Hepatocyte (in vitro differentiated cells): ENCODE results near the gene GTF2E1. TPM values are rescaled to one million over a fixed set of nuclear protein-coding genes. Genes with fewer than 3 reads are reported as not detected.

ENCODE experiments used
- DNase-seq: peaks from one replicate; pipeline ENCODE4 v3.0.0-alpha.2; 2016; ENCODE audit warnings: low spot score
- H2AFZ ChIP-seq: fragments of 200-600 bp; sonication (generic); 2 replicates; pipeline ENCODE4 v1.6.0; 2016; ENCODE audit warnings: antibody characterized with exemption, mild to moderate bottlenecking
- H3K27ac ChIP-seq: fragments of 200-600 bp; sonication (generic); 2 replicates; pipeline ENCODE4 v1.5.1; 2016; ENCODE audit warnings: mild to moderate bottlenecking
- H3K27me3 ChIP-seq: fragments of 200-600 bp; sonication (generic); 2 replicates; pipeline ENCODE4 v1.6.1; 2016
- H3K36me3 ChIP-seq: fragments of 200-600 bp; sonication (generic); replicated peaks from 2 replicates; pipeline ENCODE4 v1.5.1; 2016; ENCODE audit warnings: low read depth; ENCODE audit not compliant: insufficient read depth
- H3K4me1 ChIP-seq: fragments of 200-600 bp; sonication (generic); 2 replicates; pipeline ENCODE4 v1.5.1; 2016; ENCODE audit warnings: mild to moderate bottlenecking, moderate library complexity; ENCODE audit not compliant: insufficient read depth
- H3K4me2 ChIP-seq: fragments of 200-600 bp; sonication (generic); 2 replicates; pipeline ENCODE4 v1.6.0; 2016
- H3K4me3 ChIP-seq: fragments of 200-600 bp; sonication (generic); 2 replicates; pipeline ENCODE4 v1.5.1; 2016; ENCODE audit warnings: mild to moderate bottlenecking
- H3K79me2 ChIP-seq: fragments of 200-600 bp; sonication (generic); 2 replicates; pipeline ENCODE4 v1.6.0; 2017; ENCODE audit warnings: mild to moderate bottlenecking
- H3K9me2 ChIP-seq: fragments of 200-600 bp; sonication (generic); replicated peaks from 2 replicates; pipeline ENCODE4 v1.6.0; 2017; ENCODE audit warnings: mild to moderate bottlenecking; ENCODE audit not compliant: insufficient read depth
- H3K9me3 ChIP-seq: fragments of 200-600 bp; sonication (generic); 2 replicates; pipeline ENCODE4 v1.5.1; 2016; ENCODE audit warnings: low read depth, mild to moderate bottlenecking
- H4K20me1 ChIP-seq: fragments of 200-600 bp; sonication (generic); 2 replicates; pipeline ENCODE4 v1.6.0; 2016; ENCODE audit warnings: mild to moderate bottlenecking; ENCODE audit not compliant: insufficient read depth, poor library complexity, severe bottlenecking
- EZH2 ChIP-seq: fragments of 200-600 bp; sonication (generic); IDR thresholded peaks from 2 replicates; pipeline ENCODE4 v1.6.1; 2016; ENCODE audit warnings: antibody characterized with exemption, mild to moderate bottlenecking, borderline replicate concordance
- EZH2phosphoT487 ChIP-seq: fragments of 200-600 bp; sonication (generic); IDR thresholded peaks from one replicate; pipeline ENCODE4 v1.6.1; 2018; ENCODE audit warnings: antibody characterized with exemption, mild to moderate bottlenecking, low read depth, moderate library complexity; ENCODE audit not compliant: unreplicated experiment, severe bottlenecking
- WGBS: methylation state at CpG from one replicate; pipeline ENCODE4 v1.1.6; 2016; ENCODE audit warnings: low lambda C conversion rate; ENCODE audit errors: missing lambda C conversion rate; 5-methylcytosine and 5-hydroxymethylcytosine counted together
- polyA plus RNA-seq: library from polyadenylated mRNA; unstranded; fragments of >200 nt; fragmentation: Nextera tagmentation; extraction: Ambion mirVana; gene quantifications from 2 replicates; pipeline ENCODE4 v1.2.1, GENCODE V29; 2016
- small RNA-seq: library from RNA; depleted of rRNA; stranded (forward); fragments of <200 nt; gene quantifications from one replicate; pipeline ENCODE3, GENCODE V24; 2014
- total RNA-seq: library from RNA; depleted of rRNA; stranded (reverse); fragments of >200 nt; gene quantifications from 2 replicates; pipeline ENCODE4 v1.2.3, GENCODE V29; 2014
- TF ChIP-seq, protein P1 (sequence below): fragments of 200-600 bp; sonication (generic); IDR thresholded peaks from 2 replicates; pipeline ENCODE4 v1.5.1; 2016; ENCODE audit warnings: antibody characterized with exemption, mild to moderate bottlenecking; ENCODE audit not compliant: poor library complexity

GTF2E1 gene
- total and polyA plus RNA-seq, 2 experiments from 2014 or later = 7.5 to 9.2 TPM

- Histone ChIP-seq H3K79me2 (no peaks in the 10 kb centered on the region), H2AFZ (no peak overlapping the region), H3K9me2 (no peaks in the 10 kb centered on the region), H3K27ac (no peak overlapping the region), H4K20me1 (no peaks in the 10 kb centered on the region), H3K4me2 (no peak overlapping the region), H3K9me3 (no peaks in the 10 kb centered on the region), H3K36me3 (no peaks in the 10 kb centered on the region), H3K4me1 (no peaks in the 10 kb centered on the region), H3K27me3 (no peaks in the 10 kb centered on the region), H3K4me3 (no peak overlapping the region)
- no peak for DNase-seq
- 69% methylated on average over 1 of the region's 1 CpG for WGBS
- TF ChIP-seq EZH2phosphoT487 (no peak), EZH2 (no peak)
- TF ChIP-seq, protein P1, sequence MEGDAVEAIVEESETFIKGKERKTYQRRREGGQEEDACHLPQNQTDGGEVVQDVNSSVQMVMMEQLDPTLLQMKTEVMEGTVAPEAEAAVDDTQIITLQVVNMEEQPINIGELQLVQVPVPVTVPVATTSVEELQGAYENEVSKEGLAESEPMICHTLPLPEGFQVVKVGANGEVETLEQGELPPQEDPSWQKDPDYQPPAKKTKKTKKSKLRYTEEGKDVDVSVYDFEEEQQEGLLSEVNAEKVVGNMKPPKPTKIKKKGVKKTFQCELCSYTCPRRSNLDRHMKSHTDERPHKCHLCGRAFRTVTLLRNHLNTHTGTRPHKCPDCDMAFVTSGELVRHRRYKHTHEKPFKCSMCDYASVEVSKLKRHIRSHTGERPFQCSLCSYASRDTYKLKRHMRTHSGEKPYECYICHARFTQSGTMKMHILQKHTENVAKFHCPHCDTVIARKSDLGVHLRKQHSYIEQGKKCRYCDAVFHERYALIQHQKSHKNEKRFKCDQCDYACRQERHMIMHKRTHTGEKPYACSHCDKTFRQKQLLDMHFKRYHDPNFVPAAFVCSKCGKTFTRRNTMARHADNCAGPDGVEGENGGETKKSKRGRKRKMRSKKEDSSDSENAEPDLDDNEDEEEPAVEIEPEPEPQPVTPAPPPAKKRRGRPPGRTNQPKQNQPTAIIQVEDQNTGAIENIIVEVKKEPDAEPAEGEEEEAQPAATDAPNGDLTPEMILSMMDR = no peak
Measured at GRCh38 chr3:120824613-120825012, 82.1 kb downstream of the GTF2E1 start.

- no peaks in the 10 kb centered on the region for H4K20me1 ChIP-seq
- 90% methylated on average over 1 of the region's 1 CpG for WGBS
- H3K4me2 ChIP-seq = no peak overlapping the region
- H3K9me2 ChIP-seq = no peaks in the 10 kb centered on the region
- no peak for TF ChIP-seq EZH2phosphoT487
- TF ChIP-seq EZH2 = no peak
- TF ChIP-seq, protein P1 = no peak
- no peaks in the 10 kb centered on the region for H3K27me3 ChIP-seq
- H3K4me1 ChIP-seq = no peaks in the 10 kb centered on the region
- H3K36me3 ChIP-seq = no peaks in the 10 kb centered on the region
- H3K4me3 ChIP-seq = no peak overlapping the region
- DNase-seq = no peak
- H3K79me2 ChIP-seq = no peaks in the 10 kb centered on the region
- H3K9me3 ChIP-seq = no peaks in the 10 kb centered on the region
- H3K27ac ChIP-seq = no peak overlapping the region
- no peak overlapping the region for H2AFZ ChIP-seq
Measured at GRCh38 chr3:120828796-120829195, 86.3 kb downstream of the GTF2E1 start.

GRCh38 chr3:120831066-120831465, 88.5 kb downstream of the GTF2E1 start:
- TF ChIP-seq, protein P1 = no peak
- TF ChIP-seq EZH2phosphoT487 (no peak), EZH2 (no peak)
- no peaks in the 10 kb centered on the region for H3K79me2 ChIP-seq
- H4K20me1 ChIP-seq = no peaks in the 10 kb centered on the region
- no peak overlapping the region for H2AFZ ChIP-seq
- 53% methylated on average over 4 of the region's 4 CpGs for WGBS
- no peaks in the 10 kb centered on the region for H3K9me2 ChIP-seq
- no peaks in the 10 kb centered on the region for H3K4me1 ChIP-seq
- H3K9me3 ChIP-seq = no peaks in the 10 kb centered on the region
- H3K4me2 ChIP-seq = no peak overlapping the region
- no peaks in the 10 kb centered on the region for H3K36me3 ChIP-seq
- no peak for DNase-seq
- no peaks in the 10 kb centered on the region for H3K27me3 ChIP-seq
- H3K4me3 ChIP-seq = no peak overlapping the region
- no peak overlapping the region for H3K27ac ChIP-seq

Small RNAs within 50 kb of the gene (small RNA-seq; reads per million reads assigned to genes)
- not detected for gene MTCO1P29
- not detected for gene MTCO2P29

Other genes with a start within 250 kb of the GTF2E1 start
- 101 and 114 TPM in 2 replicates for gene NDUFB4, start 146.4 kb upstream of the GTF2E1 start, total RNA-seq
- gene NDUFB4, start 146.4 kb upstream of the GTF2E1 start, polyA plus RNA-seq = 290 and 318 TPM in 2 replicates
- 48.3 and 64.6 TPM in 2 replicates for gene HGD, start 60.5 kb upstream of the GTF2E1 start, total RNA-seq
- gene HGD, start 60.5 kb upstream of the GTF2E1 start, polyA plus RNA-seq = 47.7 and 63.6 TPM in 2 replicates
- gene RABL3, start 228 bp upstream of the GTF2E1 start, total RNA-seq = 12.7 and 21.4 TPM in 2 replicates
- gene RABL3, start 228 bp upstream of the GTF2E1 start, polyA plus RNA-seq = 16.8 and 23.7 TPM in 2 replicates
- 0.24 and 0.53 TPM in 2 replicates for gene STXBP5L, start 165.5 kb downstream of the GTF2E1 start, total RNA-seq
- 1.4 TPM in 1 of 2 replicates, not detected in the other for gene STXBP5L, start 165.5 kb downstream of the GTF2E1 start, polyA plus RNA-seq